Osteocyte (in vitro differentiated cells): Measurements from ENCODE around the gene SERINC3. TPM values are rescaled to one million over a fixed set of nuclear protein-coding genes. Genes with fewer than 3 reads are reported as not detected.

ENCODE experiments used
- DNase-seq: peaks from one replicate; pipeline ENCODE4 v3.0.0; 2021; ENCODE audit warnings: mixed read lengths; ENCODE audit not compliant: unreplicated experiment; ENCODE audit errors: extremely low spot score
- H3K27ac Mint-ChIP-seq: one replicate; pipeline ENCODE4 v1.8.0; 2021; ENCODE audit warnings: mild to moderate bottlenecking, mixed read lengths; ENCODE audit not compliant: unreplicated experiment
- H3K27me3 Mint-ChIP-seq: one replicate; pipeline ENCODE4 v1.8.0; 2021; ENCODE audit warnings: mixed read lengths; ENCODE audit not compliant: unreplicated experiment
- H3K36me3 Mint-ChIP-seq: one replicate; pipeline ENCODE4 v1.8.0; 2021; ENCODE audit warnings: mixed read lengths; ENCODE audit not compliant: unreplicated experiment
- H3K4me1 Mint-ChIP-seq: one replicate; pipeline ENCODE4 v1.8.0; 2021; ENCODE audit warnings: mixed read lengths; ENCODE audit not compliant: unreplicated experiment
- H3K4me3 Mint-ChIP-seq: one replicate; pipeline ENCODE4 v1.8.0; 2021; ENCODE audit warnings: mild to moderate bottlenecking, moderate library complexity, mixed read lengths; ENCODE audit not compliant: unreplicated experiment
- H3K9me3 Mint-ChIP-seq: one replicate; pipeline ENCODE4 v1.8.0; 2021; ENCODE audit warnings: mixed read lengths; ENCODE audit not compliant: unreplicated experiment
- total RNA-seq: library from RNA; stranded (reverse); gene quantifications from 2 replicates; pipeline ENCODE4 v1.2.1, GENCODE V29; 2021
- TF ChIP-seq, protein P1 (sequence below): fragments of 200-600 bp; sonication (generic); IDR thresholded peaks from 2 replicates; pipeline ENCODE4 v1.5.0; 2021; ENCODE audit warnings: antibody characterized with exemption, mild to moderate bottlenecking, moderate library complexity

Gene SERINC3
- total RNA-seq, 1 donor from 2014 or later: 121 TPM

DNA sequence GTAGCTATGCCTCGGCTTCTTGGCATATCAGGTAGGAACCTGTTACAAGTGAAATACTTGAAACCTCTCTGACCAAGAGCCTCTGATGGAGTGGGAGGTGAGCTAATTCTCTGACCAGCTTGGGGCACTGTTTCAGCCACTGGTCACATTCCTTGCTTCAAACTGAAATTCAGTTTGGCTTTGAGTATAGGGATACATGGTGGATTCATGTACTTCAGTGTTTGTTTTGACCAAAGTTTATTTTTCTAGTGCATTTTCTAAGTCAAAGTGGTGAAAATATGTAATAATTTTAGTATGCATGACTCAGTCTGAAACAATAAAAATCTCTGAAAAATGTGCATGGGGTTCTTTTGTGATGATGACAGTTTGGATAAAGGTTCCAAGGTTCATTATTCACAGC, 27.6 kb downstream of the SERINC3 start:
- H3K9me3 Mint-ChIP-seq: no peaks in the 10 kb centered on the region
- H3K4me3 Mint-ChIP-seq: no peak overlapping the region
- no peak for DNase-seq
- H3K4me1 Mint-ChIP-seq: peaks cover 59% of the 10 kb centered on the region
- H3K36me3 Mint-ChIP-seq: peaks cover 42% of the 10 kb centered on the region
- TF ChIP-seq, protein P1, sequence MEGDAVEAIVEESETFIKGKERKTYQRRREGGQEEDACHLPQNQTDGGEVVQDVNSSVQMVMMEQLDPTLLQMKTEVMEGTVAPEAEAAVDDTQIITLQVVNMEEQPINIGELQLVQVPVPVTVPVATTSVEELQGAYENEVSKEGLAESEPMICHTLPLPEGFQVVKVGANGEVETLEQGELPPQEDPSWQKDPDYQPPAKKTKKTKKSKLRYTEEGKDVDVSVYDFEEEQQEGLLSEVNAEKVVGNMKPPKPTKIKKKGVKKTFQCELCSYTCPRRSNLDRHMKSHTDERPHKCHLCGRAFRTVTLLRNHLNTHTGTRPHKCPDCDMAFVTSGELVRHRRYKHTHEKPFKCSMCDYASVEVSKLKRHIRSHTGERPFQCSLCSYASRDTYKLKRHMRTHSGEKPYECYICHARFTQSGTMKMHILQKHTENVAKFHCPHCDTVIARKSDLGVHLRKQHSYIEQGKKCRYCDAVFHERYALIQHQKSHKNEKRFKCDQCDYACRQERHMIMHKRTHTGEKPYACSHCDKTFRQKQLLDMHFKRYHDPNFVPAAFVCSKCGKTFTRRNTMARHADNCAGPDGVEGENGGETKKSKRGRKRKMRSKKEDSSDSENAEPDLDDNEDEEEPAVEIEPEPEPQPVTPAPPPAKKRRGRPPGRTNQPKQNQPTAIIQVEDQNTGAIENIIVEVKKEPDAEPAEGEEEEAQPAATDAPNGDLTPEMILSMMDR: no peak
- peak overlapping the region; percentile 94 for H3K27ac Mint-ChIP-seq
- H3K27me3 Mint-ChIP-seq: no peaks in the 10 kb centered on the region

DNA sequence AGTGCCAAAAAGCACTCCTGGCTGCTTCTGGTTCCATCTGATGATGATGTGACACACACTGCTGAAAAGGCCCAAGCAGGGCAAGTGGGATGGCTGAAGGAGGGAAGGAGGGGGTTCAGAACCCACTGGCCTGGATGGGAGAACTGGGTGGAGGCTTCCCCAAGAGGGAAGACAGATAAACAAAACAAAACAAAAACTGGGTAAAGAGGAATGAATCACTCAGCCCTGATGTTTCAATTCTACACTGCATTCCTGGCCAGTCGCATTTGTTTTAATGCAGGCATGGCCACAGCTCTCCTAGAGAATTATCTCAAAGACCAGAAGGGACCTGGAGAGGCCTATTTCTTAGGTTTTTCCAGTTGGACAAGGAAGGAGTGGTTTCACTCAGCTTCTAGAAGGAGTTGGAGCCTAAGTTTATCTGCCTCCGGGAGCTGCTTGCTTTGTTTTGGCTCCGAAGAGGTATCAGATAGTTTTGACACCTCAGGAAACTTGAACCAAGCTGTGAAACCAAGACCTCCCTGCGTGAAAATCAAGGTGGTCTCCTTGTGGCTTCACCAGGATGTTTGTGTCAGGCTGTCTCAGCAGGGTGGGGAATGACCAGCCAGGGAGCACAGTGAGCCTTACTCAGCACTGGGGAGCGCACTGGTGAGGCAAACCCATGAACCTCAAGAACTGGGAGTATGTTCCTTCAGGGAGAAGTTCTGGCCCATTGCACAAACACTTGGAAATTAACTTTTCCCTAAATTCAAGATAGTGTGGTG, 30.1 kb downstream of the SERINC3 start:
- Mint-ChIP-seq H3K4me1 (peaks cover 51% of the 10 kb centered on the region), H3K36me3 (peaks cover 44% of the 10 kb centered on the region), H3K4me3 (no peak overlapping the region), H3K27me3 (no peaks in the 10 kb centered on the region), H3K9me3 (no peaks in the 10 kb centered on the region), H3K27ac (peak overlapping the region; percentile 75)
- no peak for DNase-seq
- TF ChIP-seq, protein P1: no peak

DNA sequence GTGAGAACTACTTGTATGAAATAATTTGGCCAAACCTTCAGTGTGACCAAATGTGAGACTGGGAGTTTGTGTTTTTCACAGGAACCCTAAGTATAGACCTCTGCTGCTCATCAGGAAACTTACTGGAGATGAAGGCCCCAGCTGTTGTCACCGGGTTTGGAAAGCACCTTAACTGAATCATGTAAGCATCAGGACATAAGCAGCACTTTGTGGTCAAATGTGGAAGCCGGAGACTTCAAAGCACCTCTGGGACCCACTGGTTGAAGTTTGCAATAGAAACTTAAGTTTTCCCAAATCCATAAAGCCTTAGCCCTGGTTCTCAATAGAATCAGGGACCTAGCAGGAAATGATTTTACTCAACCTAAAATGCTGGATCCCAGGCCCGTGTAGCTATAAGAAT, 31.9 kb downstream of the SERINC3 start:
- peaks cover 44% of the 10 kb centered on the region for H3K36me3 Mint-ChIP-seq
- H3K4me3 Mint-ChIP-seq: no peak overlapping the region
- H3K27me3 Mint-ChIP-seq: no peaks in the 10 kb centered on the region
- no peak overlapping the region for H3K27ac Mint-ChIP-seq
- TF ChIP-seq, protein P1: no peak
- H3K9me3 Mint-ChIP-seq: no peaks in the 10 kb centered on the region
- DNase-seq: no peak
- H3K4me1 Mint-ChIP-seq: peaks cover 33% of the 10 kb centered on the region

DNA sequence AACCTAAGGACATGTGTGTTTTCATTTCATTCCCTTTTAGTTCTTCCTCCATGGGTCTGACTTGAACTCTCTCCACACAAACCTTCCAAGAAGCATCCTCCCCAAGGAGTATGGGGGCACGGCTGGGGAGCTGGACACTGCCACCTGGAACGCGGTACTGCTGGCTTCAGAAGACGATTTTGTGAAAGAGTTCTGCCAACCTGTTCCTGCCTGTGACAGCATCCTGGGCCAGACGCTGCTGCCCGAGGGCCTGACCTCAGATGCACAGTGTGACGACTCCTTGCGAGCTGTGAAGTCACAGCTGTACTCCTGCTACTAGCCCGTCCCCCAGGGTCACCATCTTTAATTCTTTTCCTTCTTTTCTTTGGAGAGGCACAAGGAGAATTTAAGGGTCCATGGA, 32.6 kb downstream of the SERINC3 start:
- Mint-ChIP-seq H3K27me3 (no peaks in the 10 kb centered on the region), H3K4me3 (no peak overlapping the region), H3K27ac (no peak overlapping the region), H3K9me3 (no peaks in the 10 kb centered on the region), H3K4me1 (peaks cover 26% of the 10 kb centered on the region), H3K36me3 (peaks cover 44% of the 10 kb centered on the region)
- TF ChIP-seq, protein P1: no peak
- DNase-seq: no peak

DNA sequence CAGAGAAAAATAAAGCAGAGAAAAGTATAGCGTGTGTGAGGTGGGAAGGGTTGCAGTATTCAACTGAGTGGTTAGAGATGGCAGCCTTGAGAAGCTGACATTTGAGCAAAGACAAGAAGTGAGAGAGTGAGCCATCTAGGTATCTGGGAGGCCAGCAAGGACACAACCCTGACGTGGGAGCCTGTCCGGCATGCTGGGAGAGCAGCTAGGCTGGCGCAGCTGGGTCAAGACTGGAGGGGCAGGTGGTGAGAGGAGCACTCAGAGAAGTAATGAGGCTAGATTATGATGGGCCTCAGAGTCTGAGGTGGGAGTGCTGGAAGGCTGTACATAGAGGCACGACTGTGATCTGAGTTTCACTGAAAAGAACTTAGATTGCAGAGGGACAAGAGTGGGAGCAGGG, 33.3 kb downstream of the SERINC3 start:
- H3K27ac Mint-ChIP-seq: peak overlapping the region; percentile 20
- no peaks in the 10 kb centered on the region for H3K9me3 Mint-ChIP-seq
- peaks cover 42% of the 10 kb centered on the region for H3K36me3 Mint-ChIP-seq
- H3K27me3 Mint-ChIP-seq: no peaks in the 10 kb centered on the region
- H3K4me1 Mint-ChIP-seq: peaks cover 19% of the 10 kb centered on the region
- TF ChIP-seq, protein P1: no peak
- H3K4me3 Mint-ChIP-seq: no peak overlapping the region
- no peak for DNase-seq
